GM12891 (cell line): ENCODE measurements around the gene TERB2.
"Not testable (repeated sequence)": the region's sequence is repeated elsewhere in the genome, so short reads cannot be mapped to it uniquely, and the experiment has no call there.

Source experiments
- POLR2A ChIP-seq: IDR thresholded peaks from 2 replicates; pipeline ENCODE4 v1.6.1; 2011; ENCODE audit warnings: low read depth, low read length, control low read depth
- POLR2AphosphoS5 ChIP-seq: IDR thresholded peaks from 2 replicates; pipeline ENCODE4 v1.6.1; 2011; ENCODE audit warnings: low read depth, low read length, control low read depth
- POU2F2 ChIP-seq: IDR thresholded peaks from 2 replicates; pipeline ENCODE4 v1.6.1; 2011; ENCODE audit warnings: low read depth, mild to moderate bottlenecking, control low read depth, low read length, moderate library complexity
- SPI1 ChIP-seq: IDR thresholded peaks from 2 replicates; pipeline ENCODE4 v1.6.1; 2011; ENCODE audit warnings: low read depth, low read length, control low read depth
- TAF1 ChIP-seq: IDR thresholded peaks from 2 replicates; pipeline ENCODE4 v1.6.1; 2011; ENCODE audit warnings: low read depth, low read length, control low read depth

- not testable (repeated sequence) for TF ChIP-seq POLR2AphosphoS5, TAF1, POLR2A, POU2F2, SPI1
Observed at GRCh38 chr15:45025627-45026026, 69.1 kb downstream of the TERB2 start.
